Stimulated activated CD4-positive, alpha-beta T cell treated with anti-CD3 and anti-CD28 coated beads, Interleukin-15, amount 100 ng/mL, for 24 hours (primary cell): Measurements from ENCODE around the gene MTMR3.
A peak's percentile ranks its signal among the peaks of the same experiment; 100 is the strongest.
"Not testable (repeated sequence)": the region's sequence is repeated elsewhere in the genome, so short reads cannot be mapped to it uniquely, and the experiment has no call there.

ENCODE experiments used
- DNase-seq: peaks from one replicate; pipeline ENCODE4 v3.0.0-alpha.2; 2020

MTMR3 gene

GRCh38 chr22:29972121-29972520 is 89.1 kb downstream of the MTMR3 start:
- DNase-seq = no peak

GRCh38 chr22:29973269-29973668 is 90.3 kb downstream of the MTMR3 start:
- DNase-seq = no peak

DNA sequence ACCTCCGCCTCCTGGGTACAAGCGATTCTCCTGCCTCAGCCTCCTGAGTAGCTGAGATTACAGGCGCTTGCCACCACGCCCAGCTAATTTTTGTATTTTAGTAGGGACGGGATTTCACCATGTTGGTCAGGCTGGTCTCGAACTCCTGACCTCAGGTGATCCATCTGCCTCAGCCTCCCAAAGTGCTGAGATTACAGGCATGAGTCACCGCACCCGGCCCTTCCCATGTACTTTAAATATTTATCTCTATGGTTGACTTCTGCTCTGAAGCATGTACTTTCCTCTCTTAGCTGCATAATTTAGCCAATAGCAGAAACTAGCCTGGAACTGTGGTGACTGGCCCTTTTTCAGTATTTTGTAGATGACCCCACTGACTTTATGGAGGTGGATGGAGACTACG is 90.7 kb downstream of the MTMR3 start:
- DNase-seq = not testable (repeated sequence)

- DNase-seq = no peak
Observed at GRCh38 chr22:29975494-29975893, 92.5 kb downstream of the MTMR3 start.

DNA sequence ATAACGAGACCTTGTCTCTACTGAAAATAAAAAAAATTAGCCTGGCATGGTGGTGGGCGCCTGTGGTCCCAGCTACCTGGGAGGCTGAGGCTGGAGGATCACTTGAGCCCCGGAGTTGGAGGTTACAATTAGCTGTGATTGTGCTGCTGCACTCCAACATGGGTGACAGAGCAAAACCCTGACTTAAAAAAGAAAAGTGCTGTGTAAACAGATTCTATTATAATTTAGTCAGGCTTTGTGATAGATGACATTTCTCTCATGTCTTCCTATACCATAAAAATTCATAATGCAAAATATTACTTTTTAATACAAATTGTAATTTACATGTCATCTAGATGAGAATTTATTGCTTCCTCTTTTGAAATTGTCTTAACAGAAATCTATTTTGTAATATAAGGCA is 94.1 kb downstream of the MTMR3 start:
- no peak for DNase-seq

GRCh38 chr22:29979777-29980321 is 96.9 kb downstream of the MTMR3 start:
- DNase-seq = no peak

- no peak for DNase-seq
Observed at GRCh38 chr22:29983296-29983917, 100.4 kb downstream of the MTMR3 start.

DNA sequence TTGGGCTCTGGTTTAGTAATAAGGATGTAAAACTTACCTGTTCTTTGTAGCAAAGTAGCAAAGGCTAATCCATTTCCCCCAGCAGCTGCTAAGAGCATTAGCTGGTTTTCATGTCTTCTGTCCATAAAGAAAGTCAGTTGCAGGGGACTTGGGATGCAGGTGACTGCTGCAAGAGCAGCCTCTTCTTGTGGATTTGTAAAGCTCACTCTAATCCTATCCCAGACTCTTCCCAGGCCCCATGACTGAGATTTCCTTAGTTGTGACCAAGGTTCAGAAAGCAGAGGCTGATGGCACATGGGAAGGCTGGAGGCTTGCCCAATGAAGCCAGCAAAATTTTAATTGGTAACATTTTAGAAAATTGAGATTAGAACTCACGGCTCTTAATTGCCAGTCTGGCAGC is 102.9 kb downstream of the MTMR3 start:
- no peak for DNase-seq

DNA sequence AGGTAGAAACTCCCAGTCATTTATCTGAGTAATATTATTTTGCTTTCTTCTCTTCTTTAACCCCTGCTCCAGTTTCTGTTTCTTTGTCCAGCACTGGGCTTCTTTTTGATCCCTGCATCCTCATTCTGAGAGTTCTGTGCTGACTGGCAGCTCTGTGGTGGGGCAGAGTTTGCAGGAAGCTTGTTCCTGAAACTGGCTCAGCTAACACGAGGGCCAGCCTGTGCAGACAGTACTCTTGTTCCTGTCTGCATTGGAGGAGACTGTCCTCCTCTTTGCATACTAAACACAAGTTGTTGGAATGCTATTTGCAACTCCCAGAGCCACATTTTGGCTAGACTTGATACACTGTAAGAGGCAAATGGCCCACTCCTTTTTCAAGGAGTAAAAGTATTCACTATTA is 104.2 kb downstream of the MTMR3 start:
- DNase-seq = no peak

GRCh38 chr22:29988719-29989118 is 105.7 kb downstream of the MTMR3 start:
- DNase-seq = no peak

DNA sequence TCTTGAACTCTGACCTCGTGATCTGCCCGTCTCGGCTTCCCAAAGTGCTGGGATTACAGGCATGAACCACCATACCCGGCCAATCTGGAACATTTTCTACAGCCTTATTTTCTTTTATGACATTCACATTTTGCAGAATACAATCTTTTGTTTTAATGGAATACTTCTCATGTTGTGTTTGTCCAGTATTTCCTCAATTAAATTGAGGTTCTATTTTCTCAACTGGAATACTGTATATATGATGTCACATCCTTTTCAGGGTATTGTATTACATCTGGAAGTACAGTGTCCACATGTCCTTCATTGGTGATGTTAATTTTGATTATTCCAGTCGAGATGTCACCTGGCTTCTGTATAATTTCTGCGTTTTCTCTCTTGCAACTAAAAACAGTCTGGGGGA is 106.5 kb downstream of the MTMR3 start:
- no peak for DNase-seq

DNA sequence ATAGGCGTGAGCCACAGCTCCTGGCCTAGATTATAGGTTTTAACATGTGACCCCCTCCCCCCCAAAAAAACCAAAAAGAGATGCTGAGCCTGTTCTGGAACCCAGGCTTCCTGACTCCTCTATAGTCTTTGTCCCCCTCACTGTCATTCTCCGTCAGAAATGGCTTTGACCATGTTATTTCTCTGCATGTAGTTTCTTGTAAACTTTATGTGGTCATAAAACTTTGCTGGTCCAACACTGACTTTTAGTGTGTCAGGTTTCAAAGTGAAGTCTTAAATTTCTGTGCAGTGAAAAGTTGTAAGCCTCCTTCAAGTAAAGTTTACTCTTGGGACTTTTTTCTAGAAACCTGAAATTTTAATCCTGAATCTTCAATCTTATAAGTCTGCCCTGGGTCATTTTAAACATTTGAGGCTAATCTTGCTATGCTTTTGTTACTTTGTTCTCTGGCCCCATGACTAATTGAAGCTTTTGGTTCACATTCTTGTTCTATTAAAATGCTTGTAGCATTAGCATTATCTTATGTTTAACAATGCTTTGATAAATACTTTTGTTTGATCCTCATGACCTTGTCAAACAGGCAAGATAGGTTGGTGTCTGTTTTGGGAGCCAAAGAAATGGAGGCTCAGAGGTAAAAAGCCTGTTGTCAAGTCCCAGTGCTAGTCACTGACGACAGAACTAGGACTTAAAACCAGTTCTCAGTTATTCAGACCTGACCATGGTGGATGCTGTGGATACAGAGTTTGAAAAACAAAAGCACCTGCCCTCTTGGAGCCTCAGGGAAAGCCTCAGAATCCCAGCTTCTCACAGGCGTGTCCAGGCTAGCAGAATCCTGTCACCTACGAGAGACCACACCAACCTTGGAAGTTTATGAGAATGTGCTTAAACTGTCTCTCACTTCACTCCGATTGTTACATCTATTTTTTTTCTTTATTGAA is 109.6 kb downstream of the MTMR3 start:
- DNase-seq = no peak

DNA sequence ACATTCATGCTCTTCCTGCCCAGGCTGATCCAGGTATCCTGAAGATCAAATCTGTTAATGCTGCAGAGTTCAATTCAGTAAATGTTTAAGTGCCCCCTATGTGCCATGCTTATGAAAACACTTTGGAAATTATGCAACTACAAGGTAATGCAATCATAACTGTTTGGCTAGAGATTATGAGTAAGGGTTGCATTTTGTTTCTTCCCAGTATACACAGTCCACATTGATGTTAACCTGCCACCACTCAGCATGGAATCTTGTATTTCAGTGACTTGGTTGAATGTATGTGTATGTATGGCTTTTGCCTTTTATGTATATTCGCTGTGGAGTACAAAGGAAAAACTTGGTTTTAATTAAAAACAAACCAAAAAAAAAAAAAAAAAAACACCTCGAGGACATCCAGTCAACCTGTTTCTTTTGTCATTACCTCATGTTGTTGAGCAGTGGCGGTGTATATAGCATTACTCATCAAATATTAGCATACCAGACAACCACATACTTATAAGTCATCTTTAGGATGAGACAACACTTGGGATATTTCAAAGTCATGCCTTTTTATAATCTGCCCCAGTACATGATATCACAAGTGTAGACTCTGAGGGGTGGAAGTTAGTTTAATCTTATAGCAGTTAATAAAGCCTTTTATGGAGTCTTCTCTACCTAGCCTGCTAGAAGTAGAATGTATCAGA is 111.2 kb downstream of the MTMR3 start:
- DNase-seq = no peak

DNA sequence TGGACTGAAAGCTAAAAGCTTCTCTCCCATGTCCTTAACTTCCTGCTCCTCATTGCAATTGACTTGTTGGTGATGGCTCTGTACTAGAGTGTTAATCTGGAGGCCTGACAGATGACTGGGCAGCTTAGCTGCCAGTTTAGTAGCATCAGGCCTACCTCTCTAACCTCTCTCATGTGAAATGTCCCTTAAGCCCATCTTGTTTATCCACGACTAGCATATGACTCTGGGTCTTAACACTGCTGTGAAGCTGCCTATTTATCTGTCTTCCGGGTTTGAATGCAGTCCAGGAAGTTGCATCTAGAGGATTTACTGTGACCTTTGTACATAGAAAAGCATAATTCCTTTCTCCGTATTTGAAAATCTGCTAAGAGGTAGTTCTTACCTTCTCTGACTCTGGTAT is 112.0 kb downstream of the MTMR3 start:
- no peak for DNase-seq

- no peak for DNase-seq
Observed at GRCh38 chr22:29997107-29997506, 114.1 kb downstream of the MTMR3 start.

DNA sequence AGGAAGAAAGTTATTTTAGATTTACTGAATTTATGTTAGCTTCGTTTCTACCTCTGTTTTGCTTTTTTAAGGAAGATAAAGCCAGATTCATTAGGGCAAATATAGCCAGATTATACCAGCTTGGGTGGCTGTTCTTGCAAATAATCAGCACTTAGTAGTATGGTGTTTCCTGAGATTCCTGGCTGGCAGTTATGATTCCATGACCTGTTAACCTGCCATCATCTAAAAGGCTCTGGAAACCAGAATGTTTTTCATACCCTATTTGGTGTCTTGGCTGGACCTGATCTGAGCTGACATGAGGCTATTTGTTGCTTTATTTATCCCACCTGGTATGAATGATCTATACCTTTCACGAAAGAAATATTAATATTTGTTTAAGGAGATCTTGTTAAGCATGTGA is 114.5 kb downstream of the MTMR3 start:
- no peak for DNase-seq

- DNase-seq = no peak
Observed at GRCh38 chr22:29998627-29999384, 115.8 kb downstream of the MTMR3 start.

- DNase-seq = peak; percentile 25
Observed at GRCh38 chr22:30000566-30000965, 117.6 kb downstream of the MTMR3 start.

DNA sequence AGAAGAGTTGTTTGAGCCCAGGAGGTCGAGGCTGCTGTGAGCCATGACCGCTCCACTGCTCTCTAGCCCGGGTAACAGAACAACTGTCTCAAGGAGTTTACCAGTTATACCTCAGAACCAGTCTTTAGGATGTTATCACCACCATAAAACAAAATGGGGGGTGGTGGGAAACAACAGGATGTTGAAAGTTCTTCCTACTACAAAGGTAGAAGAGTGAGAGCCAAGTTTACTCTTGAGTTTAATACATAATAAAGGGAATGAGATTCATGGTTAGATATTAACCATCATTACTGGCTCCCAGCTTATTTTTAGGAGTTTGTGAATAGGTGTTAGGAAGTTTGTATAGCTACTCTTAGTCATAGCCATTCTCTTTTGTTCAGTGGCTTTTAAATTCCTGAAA is 118.5 kb downstream of the MTMR3 start:
- DNase-seq = no peak

DNA sequence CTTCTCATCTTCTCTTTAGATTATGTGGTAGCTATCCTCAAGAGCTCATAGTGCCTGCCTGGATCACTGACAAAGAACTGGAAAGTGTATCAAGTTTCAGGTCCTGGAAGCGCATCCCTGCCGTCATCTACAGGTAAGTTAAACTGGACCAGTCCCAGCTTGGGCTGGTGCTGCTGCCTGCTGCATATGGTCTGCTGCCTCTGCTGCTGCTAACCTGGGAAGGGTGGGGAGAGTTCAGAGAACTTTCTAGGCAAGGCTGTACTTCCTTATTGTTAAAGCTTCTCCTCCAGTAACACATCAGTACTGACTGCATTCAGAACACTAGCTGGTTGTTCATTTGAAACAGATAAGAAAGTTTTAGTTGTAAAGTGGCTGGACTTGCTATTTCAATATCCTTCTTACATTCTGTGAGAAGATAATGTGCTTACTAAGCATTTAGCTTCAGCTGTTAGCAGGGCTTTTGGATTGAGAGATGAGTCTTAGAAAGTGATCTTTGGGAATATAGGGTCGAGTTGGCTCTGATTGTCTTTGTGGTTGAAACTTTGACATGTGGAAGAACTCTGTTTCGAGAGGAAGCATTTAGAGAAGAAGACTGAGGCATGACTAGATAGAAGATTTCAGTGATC is 120.0 kb downstream of the MTMR3 start:
- DNase-seq = no peak

DNA sequence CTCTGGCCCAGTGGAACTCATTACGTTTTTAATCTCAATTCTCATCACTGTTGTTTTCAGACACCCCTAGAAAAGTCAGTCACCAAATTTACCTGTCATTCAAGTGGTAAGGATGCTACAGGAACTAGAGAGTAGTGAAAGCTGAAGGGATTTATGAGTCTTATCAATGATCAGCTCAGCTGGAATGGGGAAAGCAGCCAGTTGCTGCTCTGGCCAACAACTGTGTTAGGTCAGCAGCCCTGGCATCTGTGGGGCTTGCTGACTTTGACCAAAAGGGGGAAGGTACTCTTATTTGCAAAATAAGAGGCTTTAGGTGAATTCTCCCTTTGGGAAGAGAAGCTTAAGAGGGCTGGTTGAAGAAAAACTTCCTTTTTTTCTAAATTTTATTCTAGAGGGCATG is 121.1 kb downstream of the MTMR3 start:
- no peak for DNase-seq

GRCh38 chr22:30004694-30005093 is 121.7 kb downstream of the MTMR3 start:
- no peak for DNase-seq
